ENCODE data around the gene THY1.

GRCh38 chr11:119448380-119448779 lies 25.4 kb upstream of the THY1 start:
- TF ChIP-seq TAF1 (IDR thresholded peaks at IDR 0.05; ENCODE audit: low read depth, low read length) (no peak), POLR2A (IDR thresholded peaks at IDR 0.05; ENCODE audit: low read depth, low read length) (no peak), POLR2AphosphoS5 (IDR thresholded peaks at IDR 0.05; ENCODE audit: low read depth, low read length) (no peak)

All from GM12891 (cell line).